ENCODE results near the gene NPAS2.

Gene NPAS2

DNA sequence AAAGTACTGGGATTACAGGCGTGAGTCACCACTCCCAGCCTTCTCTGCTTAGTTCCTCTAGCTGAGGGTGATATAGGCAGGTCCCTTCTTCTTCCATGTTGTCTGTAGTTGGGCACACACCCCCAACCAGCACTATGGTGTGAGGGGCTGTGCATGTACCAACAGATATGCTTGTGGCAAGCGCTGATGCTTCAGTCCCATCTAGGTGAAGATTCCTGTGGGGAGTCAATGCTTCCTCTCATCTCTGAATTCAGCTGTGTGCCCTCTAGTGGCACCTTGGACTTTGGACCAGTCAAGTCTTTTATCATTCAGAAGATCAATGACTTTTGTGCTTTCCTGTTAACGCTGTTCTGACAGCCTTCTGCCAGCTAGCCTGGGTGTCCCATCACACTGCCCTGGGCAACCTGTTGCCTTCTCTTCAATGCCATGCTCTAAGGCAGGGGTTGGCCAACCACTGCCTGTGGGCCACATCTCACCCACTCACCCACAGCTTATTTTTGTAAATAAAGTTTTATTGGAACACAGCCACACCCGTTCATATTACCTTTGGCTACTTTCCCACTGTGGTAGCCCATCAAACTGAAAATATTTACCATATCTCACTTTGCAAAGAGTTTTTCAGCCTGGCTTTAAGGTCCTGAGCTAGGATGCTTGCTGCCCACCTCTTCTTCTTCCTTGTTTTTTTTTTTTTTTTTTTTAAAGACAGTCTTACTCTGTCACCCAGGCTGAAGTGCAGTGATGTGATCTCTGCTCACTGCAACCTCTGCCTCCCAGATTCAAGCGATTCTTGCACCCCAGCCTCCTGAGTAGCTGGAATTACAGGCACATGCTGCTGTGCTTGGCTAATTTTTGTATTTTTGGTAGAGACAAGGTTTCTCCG lies 51.0 kb downstream of the NPAS2 start:
- TF ChIP-seq, protein P1, sequence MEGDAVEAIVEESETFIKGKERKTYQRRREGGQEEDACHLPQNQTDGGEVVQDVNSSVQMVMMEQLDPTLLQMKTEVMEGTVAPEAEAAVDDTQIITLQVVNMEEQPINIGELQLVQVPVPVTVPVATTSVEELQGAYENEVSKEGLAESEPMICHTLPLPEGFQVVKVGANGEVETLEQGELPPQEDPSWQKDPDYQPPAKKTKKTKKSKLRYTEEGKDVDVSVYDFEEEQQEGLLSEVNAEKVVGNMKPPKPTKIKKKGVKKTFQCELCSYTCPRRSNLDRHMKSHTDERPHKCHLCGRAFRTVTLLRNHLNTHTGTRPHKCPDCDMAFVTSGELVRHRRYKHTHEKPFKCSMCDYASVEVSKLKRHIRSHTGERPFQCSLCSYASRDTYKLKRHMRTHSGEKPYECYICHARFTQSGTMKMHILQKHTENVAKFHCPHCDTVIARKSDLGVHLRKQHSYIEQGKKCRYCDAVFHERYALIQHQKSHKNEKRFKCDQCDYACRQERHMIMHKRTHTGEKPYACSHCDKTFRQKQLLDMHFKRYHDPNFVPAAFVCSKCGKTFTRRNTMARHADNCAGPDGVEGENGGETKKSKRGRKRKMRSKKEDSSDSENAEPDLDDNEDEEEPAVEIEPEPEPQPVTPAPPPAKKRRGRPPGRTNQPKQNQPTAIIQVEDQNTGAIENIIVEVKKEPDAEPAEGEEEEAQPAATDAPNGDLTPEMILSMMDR (conservative IDR thresholded peaks at IDR 0.05; ENCODE audit: low read depth, low read length) = peak; percentile 40
- DNase-seq (ENCODE audit: low read depth) = no peak
- no peak overlapping the region for H3K4me3 ChIP-seq (ENCODE audit: low read length)

DNA sequence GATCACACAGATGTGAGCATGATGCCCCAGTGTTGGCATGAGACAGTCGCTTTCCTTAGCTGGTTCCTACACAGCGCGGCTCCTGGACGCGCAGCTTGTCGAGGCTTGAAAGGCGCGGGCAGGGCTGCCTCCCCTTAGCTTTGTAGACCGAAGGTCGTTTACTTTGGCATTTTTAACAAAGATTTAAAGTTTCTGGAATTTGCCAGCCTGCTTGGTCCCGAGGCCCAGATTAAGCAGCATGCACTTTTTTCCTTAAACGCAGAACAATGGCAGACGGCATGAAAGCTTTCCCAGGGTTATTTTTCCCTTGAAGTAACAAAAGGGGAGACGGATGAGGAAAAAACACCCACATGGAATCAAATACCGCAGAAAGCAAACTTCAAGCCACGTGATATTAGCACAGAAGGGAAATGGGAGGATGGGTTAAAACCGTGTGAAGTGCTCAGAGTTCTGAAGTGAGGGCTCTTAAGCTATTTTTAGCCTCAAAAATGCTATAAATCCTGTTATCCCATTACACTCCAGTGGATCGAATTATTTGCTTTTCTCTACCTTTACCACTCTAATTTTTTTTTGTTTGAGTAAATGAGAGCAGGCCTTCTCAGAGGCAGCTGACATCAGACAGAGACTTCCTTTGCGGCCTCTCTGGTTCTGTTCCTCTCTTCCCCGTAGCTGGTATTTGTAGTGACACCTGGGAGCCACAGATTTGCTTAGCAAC lies 55.7 kb downstream of the NPAS2 start:
- peak overlapping the region; percentile 21 for H3K4me3 ChIP-seq (ENCODE audit: low read length)
- TF ChIP-seq, protein P1 (conservative IDR thresholded peaks at IDR 0.05; ENCODE audit: low read depth, low read length) = no peak
- peak; percentile 95 for DNase-seq (ENCODE audit: low read depth)

DNA sequence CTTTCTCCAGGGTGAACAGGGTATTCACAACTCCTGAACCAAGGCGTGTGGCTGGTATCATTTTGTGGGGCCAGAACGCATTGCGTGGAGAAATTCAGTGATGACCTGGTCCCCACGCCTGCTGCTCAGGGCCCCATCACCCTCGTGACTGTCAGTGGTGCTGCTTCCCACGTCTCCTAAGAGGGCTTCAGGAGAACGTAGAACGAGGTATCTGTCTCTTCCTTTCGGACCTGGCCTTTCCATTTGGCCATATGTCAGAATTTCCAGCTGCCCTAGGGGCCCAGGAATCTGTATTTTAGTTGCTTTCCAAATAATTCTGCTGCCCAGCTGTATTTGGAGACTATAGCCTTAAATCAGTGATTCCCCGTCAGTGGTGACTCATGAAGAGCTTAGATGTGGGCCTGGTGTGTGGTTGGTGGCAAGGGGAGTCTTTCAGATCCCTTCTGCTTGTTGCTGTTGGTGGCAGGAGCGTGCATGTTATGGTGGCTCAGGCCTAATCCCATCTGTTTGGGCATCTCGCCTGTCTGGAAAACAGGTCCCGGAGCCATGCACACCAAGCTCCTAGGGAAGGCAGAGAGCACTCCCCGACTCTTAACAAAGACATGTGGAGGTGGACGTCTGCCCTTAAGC lies 56.4 kb downstream of the NPAS2 start:
- peak; percentile 77 for DNase-seq (ENCODE audit: low read depth)
- TF ChIP-seq, protein P1 (conservative IDR thresholded peaks at IDR 0.05; ENCODE audit: low read depth, low read length) = no peak
- H3K4me3 ChIP-seq (ENCODE audit: low read length) = peak overlapping the region; percentile 9

DNA sequence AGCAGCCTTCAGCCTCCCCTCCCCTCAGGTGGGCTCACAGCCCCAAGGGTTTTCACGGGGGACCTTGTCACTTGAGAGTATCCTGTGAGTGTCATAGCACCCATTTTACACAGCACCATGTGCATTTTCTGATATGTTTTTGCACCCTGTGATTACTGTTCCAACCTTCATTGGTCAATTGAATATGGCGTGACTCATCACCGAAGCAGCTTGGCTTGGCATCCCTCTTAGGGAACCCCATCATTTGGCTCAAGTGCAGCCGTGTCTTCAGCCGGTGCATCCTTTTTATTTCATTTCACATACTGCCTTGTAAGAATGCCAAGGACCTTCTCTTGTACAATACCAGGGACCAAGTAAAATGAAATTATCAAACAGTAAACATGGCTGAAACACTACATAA lies 57.6 kb downstream of the NPAS2 start:
- DNase-seq (ENCODE audit: low read depth) = no peak
- H3K4me3 ChIP-seq (ENCODE audit: low read length) = no peak overlapping the region
- TF ChIP-seq, protein P1 (conservative IDR thresholded peaks at IDR 0.05; ENCODE audit: low read depth, low read length) = no peak

DNA sequence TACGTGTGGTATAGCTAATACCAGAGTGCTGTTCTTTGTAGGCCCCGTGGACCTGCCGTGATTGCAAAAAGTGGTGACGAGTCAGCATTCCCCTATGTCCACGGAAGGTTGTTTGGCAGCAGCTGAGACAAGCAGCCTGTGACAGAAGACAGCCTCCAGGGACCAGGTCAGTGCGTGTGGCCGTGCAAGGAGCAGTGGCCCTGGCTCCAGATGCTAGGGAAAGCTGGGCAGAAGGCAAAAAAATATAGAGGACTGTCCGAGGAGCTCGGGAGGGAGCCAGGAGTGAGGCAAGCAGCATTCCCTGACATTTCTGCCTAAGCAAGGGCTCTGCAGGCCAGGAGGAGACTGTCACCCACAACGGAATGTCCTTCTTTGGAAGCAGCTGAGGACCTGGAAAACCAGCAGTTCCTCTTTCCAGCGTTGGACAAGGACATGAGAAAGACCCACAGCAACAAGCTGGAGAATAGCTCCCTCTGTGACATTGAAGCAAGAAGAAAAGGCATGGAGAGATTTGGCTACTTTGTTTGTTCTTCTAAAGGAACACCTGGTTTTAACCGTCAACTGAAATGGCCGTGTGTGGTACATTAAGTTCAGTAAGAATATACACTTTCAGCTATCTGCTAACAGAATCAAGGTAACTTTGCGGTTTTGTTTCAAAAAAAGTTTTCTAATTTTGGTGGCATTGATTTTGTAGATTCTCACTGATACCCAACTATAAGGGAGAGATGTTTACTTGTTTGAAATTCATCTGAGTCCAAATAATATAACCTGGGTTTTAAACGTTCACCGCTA lies 58.3 kb downstream of the NPAS2 start:
- TF ChIP-seq, protein P1 (conservative IDR thresholded peaks at IDR 0.05; ENCODE audit: low read depth, low read length) = no peak
- no peak overlapping the region for H3K4me3 ChIP-seq (ENCODE audit: low read length)
- DNase-seq (ENCODE audit: low read depth) = no peak

DNA sequence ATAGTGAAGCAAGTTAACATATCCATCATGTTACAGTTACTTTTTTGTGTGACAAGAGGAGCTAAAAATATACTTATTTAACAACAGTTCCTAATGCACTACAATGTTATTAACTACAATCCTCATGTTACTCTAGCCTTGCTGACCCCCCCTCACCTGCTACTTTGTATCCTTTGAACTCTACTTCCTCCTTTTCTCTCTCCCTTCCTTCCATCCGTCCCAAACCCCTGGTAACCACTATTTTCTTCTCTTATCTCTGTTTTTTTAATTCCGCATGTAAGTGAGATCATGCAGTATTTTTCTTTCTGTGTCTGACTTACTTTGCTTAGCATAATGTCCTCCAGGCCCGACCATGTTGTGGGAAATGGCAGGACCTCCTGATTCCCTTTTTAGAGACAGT lies 59.4 kb downstream of the NPAS2 start:
- TF ChIP-seq, protein P1 (conservative IDR thresholded peaks at IDR 0.05; ENCODE audit: low read depth, low read length) = no peak
- no peak for DNase-seq (ENCODE audit: low read depth)

More for the DNA sequence above, 59.4 kb downstream of the NPAS2 start:
- H3K4me3 ChIP-seq (ENCODE audit: low read length) = no peak overlapping the region

All from retinal pigment epithelial cell (primary cell).